ENCODE results near the gene KIAA0232. TPM values are rescaled to one million over a fixed set of nuclear protein-coding genes. Genes with fewer than 3 reads are reported as not detected.

Gene KIAA0232
- polyA plus RNA-seq (ENCODE audit: insufficient read length in 4 of 4), result 10 to 100 TPM; 36.4 to 43.8 (median 40.0) TPM

GRCh38 chr4:6782147-6782845 lies at the start of gene KIAA0232:
Gene KIAA0232 (plus strand): TSS chr4:6782727. CDS start chr4:6824454, 41,727 bp downstream.
- peak in 3 of 4 donors; percentile 81 to 86 (median 85) for DNase-seq (ENCODE audit: low read depth in 4 of 4, low spot score in 2 of 4)

- no peak for DNase-seq (ENCODE audit: low read depth in 4 of 4, low spot score in 2 of 4)
Measured at GRCh38 chr4:6733358-6734164, 49.0 kb upstream of the KIAA0232 start.

GRCh38 chr4:6734165-6734786 lies 48.3 kb upstream of the KIAA0232 start:
- DNase-seq (ENCODE audit: low read depth in 4 of 4, low spot score in 2 of 4), result no peak

- no peak for DNase-seq (ENCODE audit: low read depth in 4 of 4, low spot score in 2 of 4)
Measured at GRCh38 chr4:6739920-6740319, 42.6 kb upstream of the KIAA0232 start.

- DNase-seq (ENCODE audit: low read depth in 4 of 4, low spot score in 2 of 4), result no peak
Measured at GRCh38 chr4:6740347-6740746, 42.2 kb upstream of the KIAA0232 start.

- DNase-seq (ENCODE audit: low read depth in 4 of 4, low spot score in 2 of 4), result no peak
Measured at GRCh38 chr4:6742507-6742906, 40.0 kb upstream of the KIAA0232 start.

GRCh38 chr4:6742989-6743388 lies 39.5 kb upstream of the KIAA0232 start:
- DNase-seq (ENCODE audit: low read depth in 4 of 4, low spot score in 2 of 4), result no peak

- peak in 3 of 4 donors; percentile 36 to 57 (median 45) for DNase-seq (ENCODE audit: low read depth in 4 of 4, low spot score in 2 of 4)
Measured at GRCh38 chr4:6746721-6747293, 35.7 kb upstream of the KIAA0232 start.

- no peak for DNase-seq (ENCODE audit: low read depth in 4 of 4, low spot score in 2 of 4)
Measured at GRCh38 chr4:6747294-6748051, 35.1 kb upstream of the KIAA0232 start.

GRCh38 chr4:6748286-6748685 lies 34.2 kb upstream of the KIAA0232 start:
- no peak for DNase-seq (ENCODE audit: low read depth in 4 of 4, low spot score in 2 of 4)

GRCh38 chr4:6749340-6750171 lies 33.0 kb upstream of the KIAA0232 start:
- DNase-seq (ENCODE audit: low read depth in 4 of 4, low spot score in 2 of 4), result no peak

- no peak for DNase-seq (ENCODE audit: low read depth in 4 of 4, low spot score in 2 of 4)
Measured at GRCh38 chr4:6750286-6751221, 32.0 kb upstream of the KIAA0232 start.

GRCh38 chr4:6751611-6752485 lies 30.7 kb upstream of the KIAA0232 start:
- no peak for DNase-seq (ENCODE audit: low read depth in 4 of 4, low spot score in 2 of 4)

- DNase-seq (ENCODE audit: low read depth in 4 of 4, low spot score in 2 of 4), result no peak
Measured at GRCh38 chr4:6752486-6752829, 30.1 kb upstream of the KIAA0232 start.

- no peak for DNase-seq (ENCODE audit: low read depth in 4 of 4, low spot score in 2 of 4)
Measured at GRCh38 chr4:6753103-6753560, 29.4 kb upstream of the KIAA0232 start.

GRCh38 chr4:6753891-6754290 lies 28.6 kb upstream of the KIAA0232 start:
- DNase-seq (ENCODE audit: low read depth in 4 of 4, low spot score in 2 of 4), result no peak

- DNase-seq (ENCODE audit: low read depth in 4 of 4, low spot score in 2 of 4), result no peak
Measured at GRCh38 chr4:6754481-6755087, 27.9 kb upstream of the KIAA0232 start.
